Activated T-helper 1 cell treated with Interleukin-2 at 50 U/mL for 16 hours (primary cell): Measurements from ENCODE around the gene CRNN.

ENCODE experiments used
- DNase-seq: peaks from one replicate; pipeline ENCODE4 v3.0.0-alpha.2; 2020; ENCODE audit warnings: low read depth

The CRNN gene

GRCh38 chr1:152419917-152420316 is 5.9 kb upstream of the CRNN start:
- DNase-seq = no peak

GRCh38 chr1:152415454-152416227 is 1.6 kb upstream of the CRNN start:
- DNase-seq = no peak

- no peak for DNase-seq
Measured at GRCh38 chr1:152412756-152413155, 1.3 kb downstream of the CRNN start.

- DNase-seq = no peak
Measured at GRCh38 chr1:152411134-152411533, 2.9 kb downstream of the CRNN start.

- no peak for DNase-seq
Measured at GRCh38 chr1:152410599-152410998, 3.5 kb downstream of the CRNN start.

- no peak for DNase-seq
Measured at GRCh38 chr1:152410028-152410427, 4.0 kb downstream of the CRNN start.

GRCh38 chr1:152408664-152409063 is 5.4 kb downstream of the CRNN start:
- no peak for DNase-seq

GRCh38 chr1:152398812-152399698 is 15.0 kb downstream of the CRNN start:
- DNase-seq = no peak

- DNase-seq = no peak
Measured at GRCh38 chr1:152397474-152397873, 16.6 kb downstream of the CRNN start.

GRCh38 chr1:152394151-152394550 is 19.9 kb downstream of the CRNN start:
- DNase-seq = no peak

- DNase-seq = no peak
Measured at GRCh38 chr1:152392909-152393308, 21.2 kb downstream of the CRNN start.

- DNase-seq = no peak
Measured at GRCh38 chr1:152388889-152389288, 25.2 kb downstream of the CRNN start.

GRCh38 chr1:152386940-152387339 is 27.1 kb downstream of the CRNN start:
- DNase-seq = no peak

- no peak for DNase-seq
Measured at GRCh38 chr1:152380932-152381331, 33.1 kb downstream of the CRNN start.

- no peak for DNase-seq
Measured at GRCh38 chr1:152374451-152374850, 39.6 kb downstream of the CRNN start.

- DNase-seq = no peak
Measured at GRCh38 chr1:152372672-152373071, 41.4 kb downstream of the CRNN start.

GRCh38 chr1:152367436-152367835 is 46.6 kb downstream of the CRNN start:
- no peak for DNase-seq

GRCh38 chr1:152359906-152360305 is 54.2 kb downstream of the CRNN start, which contains the start of gene FLG2:
Gene FLG2 (minus strand): TSS chr1:152360006. CDS start chr1:152358884, 1,122 bp downstream.
- DNase-seq = no peak
